B cell (primary cell): Measurements from ENCODE around the gene PSMB10. TPM values are rescaled to one million over a fixed set of nuclear protein-coding genes. Genes with fewer than 3 reads are reported as not detected.

ENCODE experiments used
- ATAC-seq: fragments of 200-7000 bp; cut with Tn5 transposase; one replicate; pipeline ENCODE4 v1.10.0; 2021; ENCODE audit warnings: low read depth, mild to moderate bottlenecking, moderate number of reproducible peaks, moderate library complexity
- CTCF ChIA-PET: fragments of 350-600 bp; sonication (Branson Sonifier 250); formaldehyde crosslinking; loops from one replicate; lab custom pipeline; 2021; ENCODE audit warnings: antibody characterized with exemption, inconsistent platforms; lab: Charles Lee
- POLR2A ChIA-PET: fragments of 350-600 bp; sonication (Branson Sonifier 250); formaldehyde crosslinking; loops from one replicate; lab custom pipeline; 2021; ENCODE audit warnings: antibody characterized with exemption; lab: Charles Lee
- DNase-seq: peaks from one replicate; pipeline ENCODE4 v3.0.0; 2013
- H2AFZ ChIP-seq: 2 replicates; pipeline ENCODE4 v1.6.1; 2012; ENCODE audit warnings: mild to moderate bottlenecking, low read depth, low read length; ENCODE audit not compliant: insufficient read depth, poor library complexity, severe bottlenecking
- H3K27ac ChIP-seq, 2 donors: 1 replicate in 1 of 2; 2 replicates in 1 of 2; pipeline ENCODE4 v1.5.1; 2012 to 2013; ENCODE audit warnings: low read length in 2 of 2, mild to moderate bottlenecking in 2 of 2, moderate library complexity in 1 of 2
- H3K27me3 ChIP-seq, 4 experiments: fragments of 200-600 bp in 1 of 4; sonication (generic) in 1 of 4; replicated peaks in 1 of 4; 1 replicate in 2 of 4; 2 replicates in 2 of 4; pipeline versions ENCODE4 v1.6.1 to v1.7.0; 2013 to 2016; ENCODE audit warnings: low read length in 3 of 4, mild to moderate bottlenecking in 2 of 4, mixed read lengths in 1 of 4, moderate library complexity in 1 of 4; ENCODE audit not compliant: insufficient read depth in 4 of 4, control insufficient read depth in 3 of 4; ENCODE audit errors: control extremely low read depth in 1 of 4
- H3K36me3 ChIP-seq, 2 experiments: replicated peaks in 1 of 2; 1 replicate in 1 of 2; 2 replicates in 1 of 2; pipeline versions ENCODE4 v1.6.1 to v1.7.1; 2013; ENCODE audit warnings: low read length in 1 of 2; ENCODE audit not compliant: insufficient read depth in 2 of 2, control insufficient read depth in 1 of 2; ENCODE audit errors: control extremely low read depth in 1 of 2, extremely low read depth in 1 of 2
- H3K4me1 ChIP-seq, 2 donors: fragments of 200-600 bp in 1 of 2; sonication (generic) in 1 of 2; 1 replicate in 1 of 2; 2 replicates in 1 of 2; pipeline versions ENCODE4 v1.5.1 to v1.6.1; 2013 to 2017; ENCODE audit warnings: low read length in 2 of 2; ENCODE audit not compliant: control insufficient read depth in 2 of 2, insufficient read depth in 2 of 2
- H3K4me2 ChIP-seq: replicated peaks from 2 replicates; pipeline ENCODE3; 2012; ENCODE audit warnings: mild to moderate bottlenecking, low read depth, low read length; ENCODE audit not compliant: poor library complexity, severe bottlenecking
- H3K4me3 ChIP-seq, 5 experiments: fragments of 200-600 bp in 1 of 5; sonication (generic) in 1 of 5; 1 replicate in 3 of 5; 2 replicates in 2 of 5; pipeline versions ENCODE4 v1.5.1 to v1.7.0; 2011 to 2016; ENCODE audit warnings: low read length in 4 of 5, mild to moderate bottlenecking in 4 of 5, low read depth in 2 of 5, control low read depth in 1 of 5, moderate library complexity in 1 of 5; ENCODE audit not compliant: insufficient read depth in 1 of 5; ENCODE audit errors: control extremely low read depth in 1 of 5, extremely low read depth in 1 of 5
- H3K79me2 ChIP-seq: fragments of 200-600 bp; sonication (generic); one replicate; pipeline ENCODE4 v1.6.0; 2016; ENCODE audit warnings: low read length; ENCODE audit not compliant: control insufficient read depth, insufficient read depth
- H3K9ac ChIP-seq: fragments of 200-600 bp; sonication (generic); 2 replicates; pipeline ENCODE4 v1.6.1; 2017; ENCODE audit warnings: mild to moderate bottlenecking, low read length, moderate library complexity
- H3K9me3 ChIP-seq, 3 donors: one replicate each; pipeline versions ENCODE4 v1.6.1 to v1.7.1; 2013; ENCODE audit warnings: low read length in 2 of 3; ENCODE audit not compliant: control insufficient read depth in 2 of 3, insufficient read depth in 1 of 3; ENCODE audit errors: control extremely low read depth in 1 of 3
- H4K20me1 ChIP-seq: 2 replicates; pipeline ENCODE4 v1.6.0; 2012; ENCODE audit warnings: mild to moderate bottlenecking, low read length; ENCODE audit not compliant: insufficient read depth, control insufficient read depth, poor library complexity, severe bottlenecking
- H3K27ac Mint-ChIP-seq: one replicate; pipeline ENCODE4 v1.8.0; 2021; ENCODE audit warnings: mixed read lengths
- H3K27me3 Mint-ChIP-seq: one replicate; pipeline ENCODE4 v1.8.0; 2021; ENCODE audit warnings: mixed read lengths
- H3K4me1 Mint-ChIP-seq: one replicate; pipeline ENCODE4 v1.8.0; 2021; ENCODE audit warnings: mixed read lengths
- H3K4me3 Mint-ChIP-seq: one replicate; pipeline ENCODE4 v1.8.0; 2021; ENCODE audit warnings: mixed read lengths
- H3K9me3 Mint-ChIP-seq: one replicate; pipeline ENCODE4 v1.8.0; 2022; ENCODE audit warnings: mixed read lengths; ENCODE audit not compliant: insufficient read depth
- EZH2 ChIP-seq: IDR thresholded peaks from 2 replicates; pipeline ENCODE4 v1.6.1; 2012; ENCODE audit warnings: borderline replicate concordance, low read depth, mild to moderate bottlenecking, moderate library complexity, low read length; ENCODE audit not compliant: insufficient read depth, poor library complexity, severe bottlenecking
- WGBS: methylation state at CpG from one replicate; pipeline ENCODE4 v1.1.5; 2013; ENCODE audit warnings: missing lambda C conversion rate; ENCODE audit not compliant: insufficient coverage; 5-methylcytosine and 5-hydroxymethylcytosine counted together
- intact Hi-C: fragments of 100-400 bp; cut with micrococcal nuclease; formaldehyde crosslinking; loops from one replicate; pipeline ENCODE4 v1.10.0; 2022
- polyA plus RNA-seq: library from polyadenylated mRNA; depleted of rRNA; stranded (reverse); fragments of >200 nt; gene quantifications from 2 replicates; pipeline ENCODE4 v1.2.3, GENCODE V29; 2012
- total RNA-seq, 2 donors: library from RNA; stranded (reverse); fragments of 120-200 nt in 1 of 2; gene quantifications; 1 replicate in 1 of 2; 2 replicates in 1 of 2; pipeline versions ENCODE4 v1.2.3 to v1.2.4, GENCODE V29; 2013 to 2022
- TF ChIP-seq, protein P1 (sequence below): fragments of 200-600 bp; IDR thresholded peaks from one replicate; pipeline ENCODE4 v1.8.0; 2022; ENCODE audit warnings: antibody characterized with exemption, mild to moderate bottlenecking

The PSMB10 gene
- total and polyA plus RNA-seq, 2 donors (not counting 1 experiment from before 2014, with no cell fraction given), result 167 to 176 TPM

GRCh38 chr16:67966549-67967182 lies 30.0 kb upstream of the PSMB10 start:
- H3K27ac ChIP-seq, result no peak overlapping the region
- no peaks in the 10 kb centered on the region for H3K27me3 Mint-ChIP-seq
- ATAC-seq (no peak), DNase-seq (no peak)
- no peak overlapping the region for H3K4me3 ChIP-seq
- H3K9ac ChIP-seq, result no peak overlapping the region
- H3K9me3 Mint-ChIP-seq, result no peaks in the 10 kb centered on the region
- no peak for TF ChIP-seq EZH2
- TF ChIP-seq, protein P1, sequence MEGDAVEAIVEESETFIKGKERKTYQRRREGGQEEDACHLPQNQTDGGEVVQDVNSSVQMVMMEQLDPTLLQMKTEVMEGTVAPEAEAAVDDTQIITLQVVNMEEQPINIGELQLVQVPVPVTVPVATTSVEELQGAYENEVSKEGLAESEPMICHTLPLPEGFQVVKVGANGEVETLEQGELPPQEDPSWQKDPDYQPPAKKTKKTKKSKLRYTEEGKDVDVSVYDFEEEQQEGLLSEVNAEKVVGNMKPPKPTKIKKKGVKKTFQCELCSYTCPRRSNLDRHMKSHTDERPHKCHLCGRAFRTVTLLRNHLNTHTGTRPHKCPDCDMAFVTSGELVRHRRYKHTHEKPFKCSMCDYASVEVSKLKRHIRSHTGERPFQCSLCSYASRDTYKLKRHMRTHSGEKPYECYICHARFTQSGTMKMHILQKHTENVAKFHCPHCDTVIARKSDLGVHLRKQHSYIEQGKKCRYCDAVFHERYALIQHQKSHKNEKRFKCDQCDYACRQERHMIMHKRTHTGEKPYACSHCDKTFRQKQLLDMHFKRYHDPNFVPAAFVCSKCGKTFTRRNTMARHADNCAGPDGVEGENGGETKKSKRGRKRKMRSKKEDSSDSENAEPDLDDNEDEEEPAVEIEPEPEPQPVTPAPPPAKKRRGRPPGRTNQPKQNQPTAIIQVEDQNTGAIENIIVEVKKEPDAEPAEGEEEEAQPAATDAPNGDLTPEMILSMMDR, result no peak
- 97% methylated on average over 2 of the region's 3 CpGs for WGBS
- H3K27me3 ChIP-seq, result no peaks in the 10 kb centered on the region
- H3K9me3 ChIP-seq, result no peaks in the 10 kb centered on the region
- peak overlapping the region; percentile 80 for H2AFZ ChIP-seq
- H3K79me2 ChIP-seq, result peaks cover 29% of the 10 kb centered on the region
- ChIA-PET CTCF (interaction anchor here (1.6 to 3.2 kb wide), 3 partner anchors 30 to 82 kb away, joined by 3 to 11 read pairs (median 9); partner anchors contain the start of genes NRN1L and PSMB10), POLR2A (interaction anchor here (1.7 kb wide), 1 partner anchor 18 kb away, joined by 3 read pairs; no protein-coding TSS in a partner anchor)
- H3K4me1 ChIP-seq, result peaks cover 10 to 19% of the 10 kb centered on the region in 2 donors
- peaks cover 8% of the 10 kb centered on the region for H4K20me1 ChIP-seq
- H3K36me3 ChIP-seq, result peaks cover 0 to 14% of the 10 kb centered on the region in 2 experiments
- peak overlapping the region; percentile 100 for H3K4me2 ChIP-seq
- H3K4me3 Mint-ChIP-seq, result peak overlapping the region; percentile 88
- peaks cover 20% of the 10 kb centered on the region for H3K4me1 Mint-ChIP-seq
- intact Hi-C loops, result loop anchor here (10.0 kb wide), 1 partner anchor 258 kb away; no protein-coding TSS in a partner anchor
- H3K27ac Mint-ChIP-seq, result peak overlapping the region; percentile 4
